ENCODE data around the gene AHCY. TPM values are rescaled to one million over a fixed set of nuclear protein-coding genes. Genes with fewer than 3 reads are reported as not detected.
A peak's percentile ranks its signal among the peaks of the same experiment; 100 is the strongest.
"Not testable (repeated sequence)": the region's sequence is repeated elsewhere in the genome, so short reads cannot be mapped to it uniquely, and the experiment has no call there.

AHCY gene
- total RNA-seq, 3 donors from 2014 or later (not counting 1 experiment from before 2014, with no cell fraction given) = 7.1 to 8.3 (median 7.7) TPM

- Histone ChIP-seq H3K4me3 (ENCODE audit: low read length) (peak overlapping the region; percentile 17), H3K4me1 (ENCODE audit: control insufficient read depth, insufficient read depth, low read length) (peaks cover 12% of the 10 kb centered on the region), H3K27me3 (ENCODE audit: control insufficient read depth, insufficient read depth, low read length) (peaks cover 6% of the 10 kb centered on the region), H3K27ac (ENCODE audit: low read length) (no peak overlapping the region), H3K36me3 (ENCODE audit: control insufficient read depth, insufficient read depth, low read length) (no peaks in the 10 kb centered on the region), H3K9me3 (ENCODE audit: control insufficient read depth, insufficient read depth, low read length) (no peaks in the 10 kb centered on the region)
- no peak for TF ChIP-seq CTCF (IDR thresholded peaks at IDR 0.05)
- H3K4me3 Mint-ChIP-seq = peak overlapping the region; percentile 55
- ATAC-seq (peak; percentile 68 to 91 (median 76)), DNase-seq (peak; percentile 28 to 51)
- WGBS (ENCODE audit: insufficient coverage) = 15% methylated on average over 58 of the region's 58 CpGs
- no peaks in the 10 kb centered on the region for H3K9me3 Mint-ChIP-seq
- no peaks in the 10 kb centered on the region for H3K36me3 Mint-ChIP-seq
- peaks cover 0 to 10% of the 10 kb centered on the region in 2 donors for H3K27me3 Mint-ChIP-seq (ENCODE audit: low read depth in 2 of 2)
- H3K27ac Mint-ChIP-seq = no peak overlapping the region
- intact Hi-C loops (cut with micrococcal nuclease) = no loop called here
- H3K4me1 Mint-ChIP-seq = peaks cover 0 to 10% of the 10 kb centered on the region in 2 donors
These were observed 34.1 kb downstream of the AHCY start for GRCh38 chr20:34268851-34269636.

- 96% methylated on average over 12 of the region's 12 CpGs for WGBS (ENCODE audit: insufficient coverage)
- Histone ChIP-seq H3K9me3 (ENCODE audit: control insufficient read depth, insufficient read depth, low read length) (no peaks in the 10 kb centered on the region), H3K4me3 (ENCODE audit: low read length) (no peak overlapping the region), H3K36me3 (ENCODE audit: control insufficient read depth, insufficient read depth, low read length) (no peaks in the 10 kb centered on the region), H3K27ac (ENCODE audit: low read length) (no peak overlapping the region), H3K27me3 (ENCODE audit: control insufficient read depth, insufficient read depth, low read length) (peaks cover 6% of the 10 kb centered on the region), H3K4me1 (ENCODE audit: control insufficient read depth, insufficient read depth, low read length) (peaks cover 12% of the 10 kb centered on the region)
- intact Hi-C loops (cut with micrococcal nuclease) = no loop called here
- Mint-ChIP-seq H3K4me3 (peak overlapping the region; percentile 77), H3K36me3 (no peaks in the 10 kb centered on the region), H3K27me3 (ENCODE audit: low read depth in 2 of 2) (peaks cover 0 to 10% of the 10 kb centered on the region in 2 donors), H3K9me3 (no peaks in the 10 kb centered on the region), H3K4me1 (peaks cover 0 to 10% of the 10 kb centered on the region in 2 donors), H3K27ac (no peak overlapping the region)
- ATAC-seq (no peak), DNase-seq (no peak)
- TF ChIP-seq CTCF (IDR thresholded peaks at IDR 0.05) = no peak
These were observed 35.0 kb downstream of the AHCY start for GRCh38 chr20:34268145-34268544.

- Histone ChIP-seq H3K9me3 (ENCODE audit: control insufficient read depth, insufficient read depth, low read length) (no peaks in the 10 kb centered on the region), H3K27me3 (ENCODE audit: control insufficient read depth, insufficient read depth, low read length) (peaks cover 1% of the 10 kb centered on the region), H3K4me1 (ENCODE audit: control insufficient read depth, insufficient read depth, low read length) (peaks cover 14% of the 10 kb centered on the region), H3K27ac (ENCODE audit: low read length) (no peak overlapping the region), H3K4me3 (ENCODE audit: low read length) (no peak overlapping the region), H3K36me3 (ENCODE audit: control insufficient read depth, insufficient read depth, low read length) (no peaks in the 10 kb centered on the region)
- Mint-ChIP-seq H3K4me3 (no peak overlapping the region), H3K27ac (no peak overlapping the region), H3K36me3 (no peaks in the 10 kb centered on the region), H3K4me1 (peaks cover 7 to 13% of the 10 kb centered on the region in 2 donors), H3K27me3 (ENCODE audit: low read depth in 2 of 2) (peaks cover 0 to 10% of the 10 kb centered on the region in 2 donors), H3K9me3 (no peaks in the 10 kb centered on the region)
- no peak for DNase-seq
- no peak for TF ChIP-seq CTCF (IDR thresholded peaks at IDR 0.05)
- no peak for ATAC-seq
- 93% methylated on average over 5 of the region's 5 CpGs for WGBS (ENCODE audit: insufficient coverage)
- intact Hi-C loops (cut with micrococcal nuclease) = no loop called here
These were observed 39.0 kb downstream of the AHCY start for GRCh38 chr20:34264141-34264540.

- H3K4me3 Mint-ChIP-seq; ATAC-seq; H3K4me1 Mint-ChIP-seq; H3K27ac ChIP-seq (ENCODE audit: low read length); H3K4me3 ChIP-seq (ENCODE audit: low read length); H3K27me3 ChIP-seq (ENCODE audit: control insufficient read depth, insufficient read depth, low read length); H3K9me3 ChIP-seq (ENCODE audit: control insufficient read depth, insufficient read depth, low read length); H3K4me1 ChIP-seq (ENCODE audit: control insufficient read depth, insufficient read depth, low read length); H3K9me3 Mint-ChIP-seq; DNase-seq; H3K36me3 Mint-ChIP-seq; intact Hi-C loops (cut with micrococcal nuclease); H3K27me3 Mint-ChIP-seq (ENCODE audit: low read depth in 2 of 2); H3K36me3 ChIP-seq (ENCODE audit: control insufficient read depth, insufficient read depth, low read length); H3K27ac Mint-ChIP-seq: not testable (repeated sequence)
- WGBS (ENCODE audit: insufficient coverage) = 94% methylated on average over 8 of the region's 8 CpGs
These were observed 39.7 kb downstream of the AHCY start for GRCh38 chr20:34263468-34263867.
